GM10248 (cell line): ENCODE results near the gene HIGD1B.
A peak's percentile ranks its signal among the peaks of the same experiment; 100 is the strongest.

Experiments
- CTCF ChIA-PET: fragments of 300-600 bp; sonication (Branson Sonifier 250); formaldehyde crosslinking; extraction: SDS; loops from one replicate; lab custom pipeline; 2021; ENCODE audit warnings: antibody characterized with exemption; lab: Yijun Ruan, JAX
- POLR2A ChIA-PET: fragments of 350-650 bp; sonication (Branson Sonifier 250); formaldehyde crosslinking; extraction: SDS; loops from one replicate; lab custom pipeline; 2020; ENCODE audit warnings: antibody characterized with exemption; lab: Yijun Ruan, JAX
- DNase-seq: peaks from one replicate; pipeline ENCODE4 v3.0.0; 2012; ENCODE audit errors: extremely low spot score
- CTCF ChIP-seq: IDR thresholded peaks from 2 replicates; pipeline ENCODE4 v1.5.1; 2012; ENCODE audit warnings: mild to moderate bottlenecking, low read depth; ENCODE audit errors: extremely low read depth, missing control alignments, control extremely low read depth

The HIGD1B gene

GRCh38 chr17:44889003-44889402 is 41.3 kb downstream of the HIGD1B start:
- TF ChIP-seq CTCF: no peak
- DNase-seq: no peak
- ChIA-PET CTCF (interaction anchor here (1.0 to 1.4 kb wide), 3 partner anchors 11 to 113 kb away, joined by 3 to 4 read pairs (median 3); partner anchors contain the start of gene EFTUD2), POLR2A (interaction anchor here (0.8 kb wide), 1 partner anchor 10 kb away, joined by 3 read pairs; the partner anchor contains the start of gene EFTUD2)

- POLR2A ChIA-PET: no interaction called here
- CTCF ChIA-PET: interaction anchor here (1.6 kb wide), 1 partner anchor 21 kb away, joined by 3 read pairs; no protein-coding TSS in a partner anchor
- TF ChIP-seq CTCF: no peak
- DNase-seq: no peak
Observed at GRCh38 chr17:44892250-44892649, 44.6 kb downstream of the HIGD1B start.

GRCh38 chr17:44894642-44895041 is 47.0 kb downstream of the HIGD1B start:
- TF ChIP-seq CTCF: no peak
- DNase-seq: no peak
- CTCF ChIA-PET: interaction anchor here (1.1 to 2.9 kb wide), 8 partner anchors 9 to 255 kb away, joined by 3 to 10 read pairs (median 6); partner anchors contain the start of gene ACBD4
- POLR2A ChIA-PET: no interaction called here

GRCh38 chr17:44898768-44899073 is 51.0 kb downstream of the HIGD1B start:
- DNase-seq: no peak
- ChIA-PET POLR2A (interaction anchor here (1.0 to 1.9 kb wide), 2 partner anchors 9 to 251 kb away, joined by 3 to 7 read pairs; no protein-coding TSS in a partner anchor), CTCF (interaction anchor here (0.8 to 2.6 kb wide), 8 partner anchors 8 to 237 kb away, joined by 3 to 10 read pairs (median 4); partner anchors contain the start of gene ACBD4)
- TF ChIP-seq CTCF: no peak

- ChIA-PET POLR2A (interaction anchor here (1.0 to 1.9 kb wide), 2 partner anchors 10 to 251 kb away, joined by 3 to 7 read pairs; no protein-coding TSS in a partner anchor), CTCF (interaction anchor here (0.8 to 8.7 kb wide), 10 partner anchors 8 to 236 kb away, joined by 3 to 65 read pairs (median 4); partner anchors contain the start of gene ACBD4)
- TF ChIP-seq CTCF: no peak
- DNase-seq: peak; percentile 95
Observed at GRCh38 chr17:44899074-44899782, 51.5 kb downstream of the HIGD1B start, which contains the start of gene EFTUD2. TSS of gene EFTUD2 (minus strand) at chr17:44899445. CDS start at chr17:44894521, 4,924 bp downstream.
